A673 (cell line): Measurements from ENCODE around the gene S100A14. TPM values are rescaled to one million over a fixed set of nuclear protein-coding genes. Genes with fewer than 3 reads are reported as not detected.

Source experiments
- BruUV-seq: library from RNA; stranded (reverse); fragments of 400-500 nt; replicated peaks from 2 replicates; lab custom pipeline; 2021; lab: Mats Ljungman, UMichigan
- CTCF ChIA-PET: fragments of 300-600 bp; sonication (Branson Sonifier 250); formaldehyde crosslinking; loops from one replicate; lab custom pipeline; 2022; ENCODE audit warnings: antibody characterized with exemption; lab: Charles Lee
- POLR2A ChIA-PET: fragments of 300-600 bp; sonication (Branson Sonifier 250); formaldehyde crosslinking; loops from one replicate; lab custom pipeline; 2022; ENCODE audit warnings: antibody characterized with exemption; ENCODE audit not compliant: low non-redundant PET; lab: Charles Lee
- DNase-seq: peaks from one replicate; pipeline ENCODE4 v3.0.0-alpha.2; 2015; ENCODE audit warnings: low spot score
- H3K27ac ChIP-seq: fragments of 200-600 bp; sonication (generic); 2 replicates; pipeline ENCODE4 v1.5.1; 2016; ENCODE audit warnings: mixed run types, low read depth, mild to moderate bottlenecking, mixed read lengths, antibody characterized with exemption, low read length; ENCODE audit not compliant: poor library complexity, severe bottlenecking
- H3K27me3 ChIP-seq: fragments of 200-600 bp; sonication (generic); replicated peaks from 2 replicates; pipeline ENCODE4 v1.6.1; 2017; ENCODE audit warnings: mixed run types, low read depth, mild to moderate bottlenecking, mixed read lengths, antibody characterized with exemption, low read length; ENCODE audit not compliant: insufficient read depth, poor library complexity
- H3K36me3 ChIP-seq: fragments of 200-600 bp; sonication (generic); 2 replicates; pipeline ENCODE4 v1.6.1; 2016; ENCODE audit warnings: mixed run types, mild to moderate bottlenecking, mixed read lengths, antibody characterized with exemption, low read length; ENCODE audit not compliant: insufficient read depth, poor library complexity, severe bottlenecking
- H3K4me1 ChIP-seq: fragments of 200-600 bp; sonication (generic); 2 replicates; pipeline ENCODE4 v1.6.1; 2017; ENCODE audit warnings: mixed run types, mild to moderate bottlenecking, mixed read lengths, antibody characterized with exemption, low read length; ENCODE audit not compliant: insufficient read depth, poor library complexity, severe bottlenecking
- H3K4me3 ChIP-seq: fragments of 200-600 bp; sonication (generic); 2 replicates; pipeline ENCODE4 v1.5.1; 2016; ENCODE audit warnings: low read depth, mixed run types, mild to moderate bottlenecking, mixed read lengths, low read length; ENCODE audit not compliant: poor library complexity, severe bottlenecking
- H3K9me3 ChIP-seq: fragments of 200-600 bp; sonication (generic); 2 replicates; pipeline ENCODE4 v1.6.1; 2016; ENCODE audit warnings: mixed run types, low read depth, mild to moderate bottlenecking, mixed read lengths, antibody characterized with exemption, low read length; ENCODE audit not compliant: poor library complexity, severe bottlenecking
- CTCF ChIP-seq: fragments of 300-800, 200-600 bp; sonication (generic); conservative IDR thresholded peaks from 2 replicates; pipeline ENCODE4 v1.5.1; 2017; ENCODE audit warnings: low read depth, mild to moderate bottlenecking, antibody characterized with exemption, low read length, moderate library complexity, mixed read lengths
- EZH2 ChIP-seq: fragments of 200-600 bp; sonication (generic); IDR thresholded peaks from 2 replicates; pipeline ENCODE4 v1.6.1; 2017; ENCODE audit warnings: borderline replicate concordance, low read depth, mild to moderate bottlenecking, mixed read lengths, antibody characterized with exemption, low read length; ENCODE audit not compliant: poor library complexity, severe bottlenecking
- intact Hi-C: fragments of 100-400 bp; cut with micrococcal nuclease; formaldehyde crosslinking; loops from one replicate; pipeline ENCODE4 v1.10.0; 2022; ENCODE audit not compliant: unreplicated experiment
- total RNA-seq: library from RNA; stranded (reverse); gene quantifications from 2 replicates; pipeline ENCODE4 v1.2.3, GENCODE V29; 2021

S100A14 gene
- total RNA-seq, 1 experiment from 2014 or later: not detected

GRCh38 chr1:153578936-153579335 lies 37.2 kb downstream of the S100A14 start:
- no peak overlapping the region for H3K27ac ChIP-seq
- ChIA-PET POLR2A (no interaction called here), CTCF (no interaction called here)
- H3K4me3 ChIP-seq: no peak overlapping the region
- no TSS peak for BruUV-seq
- TF ChIP-seq CTCF (no peak), EZH2 (no peak)
- H3K27me3 ChIP-seq: no peaks in the 10 kb centered on the region
- intact Hi-C loops: no loop called here
- H3K9me3 ChIP-seq: no peaks in the 10 kb centered on the region
- no peak for DNase-seq
- H3K36me3 ChIP-seq: no peaks in the 10 kb centered on the region
- no peaks in the 10 kb centered on the region for H3K4me1 ChIP-seq

- CTCF ChIA-PET: no interaction called here
- Histone ChIP-seq H3K27me3 (no peaks in the 10 kb centered on the region), H3K4me3 (no peak overlapping the region), H3K4me1 (no peaks in the 10 kb centered on the region), H3K27ac (no peak overlapping the region), H3K9me3 (no peaks in the 10 kb centered on the region), H3K36me3 (no peaks in the 10 kb centered on the region)
- BruUV-seq: no TSS peak
- TF ChIP-seq EZH2: no peak
- no peak for TF ChIP-seq CTCF
- DNase-seq: no peak
- POLR2A ChIA-PET: no interaction called here
- intact Hi-C loops: no loop called here
Measured at GRCh38 chr1:153578490-153578889, 37.6 kb downstream of the S100A14 start.

GRCh38 chr1:153577624-153578051 lies 38.5 kb downstream of the S100A14 start:
- BruUV-seq: no TSS peak
- H3K4me1 ChIP-seq: no peaks in the 10 kb centered on the region
- H3K4me3 ChIP-seq: no peak overlapping the region
- no peaks in the 10 kb centered on the region for H3K36me3 ChIP-seq
- POLR2A ChIA-PET: no interaction called here
- TF ChIP-seq EZH2 (no peak), CTCF (no peak)
- H3K27ac ChIP-seq: no peak overlapping the region
- intact Hi-C loops: no loop called here
- CTCF ChIA-PET: no interaction called here
- no peaks in the 10 kb centered on the region for H3K9me3 ChIP-seq
- no peak for DNase-seq
- no peaks in the 10 kb centered on the region for H3K27me3 ChIP-seq
